ENCODE data around the gene KATNB1. TPM values are rescaled to one million over a fixed set of nuclear protein-coding genes. Genes with fewer than 3 reads are reported as not detected.

Gene KATNB1
- total RNA-seq, 1 experiment from 2014 or later = 8.1 TPM

DNA sequence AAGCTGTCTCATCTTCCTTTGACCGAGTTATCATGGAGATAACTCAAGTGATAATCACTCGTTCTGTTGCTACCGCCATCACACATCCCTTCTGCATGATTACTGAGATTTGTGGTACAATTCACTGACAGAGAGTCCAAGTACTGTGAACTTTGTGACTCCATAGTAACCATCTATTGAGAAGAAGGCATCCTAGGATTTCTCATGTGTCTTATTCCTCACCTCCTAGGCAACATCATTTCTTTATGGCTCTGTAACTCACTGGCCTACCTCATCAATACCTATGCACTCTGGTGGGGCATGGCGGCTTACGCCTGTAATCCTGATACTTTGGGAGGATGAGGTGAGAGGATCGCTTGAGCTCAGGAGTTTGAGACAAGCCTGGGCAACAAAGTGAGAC is 21.5 kb upstream of the KATNB1 start:
- no peaks in the 10 kb centered on the region for H3K36me3 ChIP-seq (ENCODE audit: control insufficient read depth, insufficient read depth, low read length)
- no peak for TF ChIP-seq SIN3A (IDR thresholded peaks at IDR 0.05; ENCODE audit: borderline replicate concordance, insufficient read depth, low read depth, low read length)
- no peak for TF ChIP-seq REST (IDR thresholded peaks at IDR 0.05; ENCODE audit: insufficient read depth in 1 of 2, low read depth in 2 of 2, low read length in 1 of 2)
- no peak for TF ChIP-seq POLR2AphosphoS5 (IDR thresholded peaks at IDR 0.05; ENCODE audit: low read depth, low read length)
- TF ChIP-seq TCF7L2 (IDR thresholded peaks at IDR 0.05; ENCODE audit: low read depth, low read length) = no peak
- TF ChIP-seq CTCF (IDR thresholded peaks at IDR 0.05) = no peak
- ATAC-seq (no peak), DNase-seq (ENCODE audit: low read depth, low spot score) (no peak)
- no peaks in the 10 kb centered on the region for H3K4me1 ChIP-seq (ENCODE audit: control insufficient read depth, insufficient read depth, low read length)
- H3K4me3 ChIP-seq (ENCODE audit: low read depth in 2 of 2, low read length in 2 of 2) = no peak overlapping the region
- in situ Hi-C loops (cut with HindIII; ENCODE audit: low pct_unique_long_range_greater_than_20kb, low sequenced_read_pairs) (no loop called here), intact Hi-C loops (cut with micrococcal nuclease; ENCODE audit: unreplicated experiment) (no loop called here)
- no peaks in the 10 kb centered on the region; the same call in 1 of the 2 replicates for H3K27me3 ChIP-seq (ENCODE audit: control insufficient read depth, insufficient read depth, low read length)
- ChIA-PET CTCF (no interaction called here), POLR2A (no interaction called here)
- H3K27ac ChIP-seq (ENCODE audit: low read length) = no peak overlapping the region
- BruUV-seq (replicated peaks) = no TSS peak
- H3K9me3 ChIP-seq (ENCODE audit: control insufficient read depth, insufficient read depth, low read depth, low read length) = no peaks in the 10 kb centered on the region

GRCh38 chr16:57720142-57720575 is 15.4 kb upstream of the KATNB1 start:
- Histone ChIP-seq H3K36me3 (ENCODE audit: control insufficient read depth, insufficient read depth, low read length) (no peaks in the 10 kb centered on the region), H3K27me3 (ENCODE audit: control insufficient read depth, insufficient read depth, low read length) (no peaks in the 10 kb centered on the region), H3K9me3 (ENCODE audit: control insufficient read depth, insufficient read depth, low read depth, low read length) (no peaks in the 10 kb centered on the region), H3K4me3 (ENCODE audit: low read depth in 2 of 2, low read length in 2 of 2) (no peak overlapping the region), H3K4me1 (ENCODE audit: control insufficient read depth, insufficient read depth, low read length) (no peaks in the 10 kb centered on the region), H3K27ac (ENCODE audit: low read length) (no peak overlapping the region)
- no peak for DNase-seq (ENCODE audit: low read depth, low spot score)
- intact Hi-C loops (cut with micrococcal nuclease; ENCODE audit: unreplicated experiment) = no loop called here
- POLR2A ChIA-PET = no interaction called here
- CTCF ChIA-PET = no interaction called here
- BruUV-seq (replicated peaks) = no TSS peak
- in situ Hi-C loops (cut with HindIII; ENCODE audit: low pct_unique_long_range_greater_than_20kb, low sequenced_read_pairs) = no loop called here
- TF ChIP-seq POLR2AphosphoS5 (IDR thresholded peaks at IDR 0.05; ENCODE audit: low read depth, low read length) = no peak
- TF ChIP-seq SIN3A (IDR thresholded peaks at IDR 0.05; ENCODE audit: borderline replicate concordance, insufficient read depth, low read depth, low read length) = no peak
- peak; percentile 75 for TF ChIP-seq CTCF (IDR thresholded peaks at IDR 0.05)
- TF ChIP-seq REST (IDR thresholded peaks at IDR 0.05; ENCODE audit: insufficient read depth in 1 of 2, low read depth in 2 of 2, low read length in 1 of 2) = no peak
- ATAC-seq = peak; percentile 97
